Measurements from ENCODE around the gene MED12L.

Gene MED12L

DNA sequence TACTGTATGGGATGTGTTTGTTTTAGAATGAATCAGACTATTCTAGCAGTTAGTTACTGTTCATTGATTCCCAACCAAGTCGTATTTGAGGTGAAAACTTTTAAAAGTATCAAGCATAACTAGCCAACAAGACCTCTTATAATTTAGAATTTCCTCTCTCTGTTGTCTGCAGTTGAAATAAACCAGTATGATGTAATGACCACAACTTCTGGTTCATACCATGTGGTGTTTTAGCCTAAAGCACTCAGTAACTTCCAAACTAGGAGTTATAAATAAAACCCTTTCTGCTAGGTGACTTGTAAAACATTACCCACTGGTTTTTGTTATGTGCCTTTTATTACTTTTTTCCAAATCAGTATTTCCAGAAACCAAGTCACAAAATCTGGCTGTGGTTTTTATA, 318.9 kb downstream of the MED12L start:
- no peak overlapping the region for H3K27ac ChIP-seq (ENCODE audit: insufficient read depth, low read length, poor library complexity, severe bottlenecking)
- no peaks in the 10 kb centered on the region for H3K9me3 ChIP-seq (ENCODE audit: control insufficient read depth, low read length)
- peaks cover 2% of the 10 kb centered on the region for H3K27me3 ChIP-seq (replicated peaks; ENCODE audit: control insufficient read depth, insufficient read depth, low read length, poor library complexity, severe bottlenecking)
- H3K4me3 ChIP-seq (ENCODE audit: insufficient read depth, low read depth, low read length, poor library complexity, severe bottlenecking) = no peak overlapping the region
- no peak for DNase-seq
- H3K4me1 ChIP-seq (ENCODE audit: control insufficient read depth, insufficient read depth, low read length, poor library complexity, severe bottlenecking) = no peaks in the 10 kb centered on the region
- H3K36me3 ChIP-seq (ENCODE audit: control insufficient read depth, insufficient read depth, low read length) = no peaks in the 10 kb centered on the region

DNA sequence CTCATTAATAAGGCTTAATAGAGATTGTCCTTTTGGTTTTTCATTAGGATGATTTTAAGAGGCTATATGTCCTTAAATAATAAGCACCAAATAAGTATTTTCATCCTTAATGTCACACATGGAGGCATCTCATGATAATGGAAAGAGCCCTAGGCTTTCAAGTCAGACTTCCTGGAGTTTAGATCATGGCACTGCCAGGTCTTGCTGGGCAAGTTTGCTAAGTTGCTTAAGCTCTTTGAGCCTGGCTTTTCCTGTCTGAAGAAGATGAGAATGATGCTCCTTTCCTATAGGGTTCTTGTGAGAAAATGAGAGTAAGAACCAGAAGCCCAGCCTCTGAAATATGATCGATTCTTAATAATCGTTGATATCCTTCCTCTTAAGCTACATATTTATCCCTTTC, 322.5 kb downstream of the MED12L start:
- H3K27ac ChIP-seq (ENCODE audit: insufficient read depth, low read length, poor library complexity, severe bottlenecking) = no peak overlapping the region
- no peak for DNase-seq
- no peaks in the 10 kb centered on the region for H3K9me3 ChIP-seq (ENCODE audit: control insufficient read depth, low read length)
- H3K36me3 ChIP-seq (ENCODE audit: control insufficient read depth, insufficient read depth, low read length) = no peaks in the 10 kb centered on the region
- H3K4me3 ChIP-seq (ENCODE audit: insufficient read depth, low read depth, low read length, poor library complexity, severe bottlenecking) = no peak overlapping the region
- H3K27me3 ChIP-seq (replicated peaks; ENCODE audit: control insufficient read depth, insufficient read depth, low read length, poor library complexity, severe bottlenecking) = peaks cover 2% of the 10 kb centered on the region
- no peaks in the 10 kb centered on the region for H3K4me1 ChIP-seq (ENCODE audit: control insufficient read depth, insufficient read depth, low read length, poor library complexity, severe bottlenecking)

DNA sequence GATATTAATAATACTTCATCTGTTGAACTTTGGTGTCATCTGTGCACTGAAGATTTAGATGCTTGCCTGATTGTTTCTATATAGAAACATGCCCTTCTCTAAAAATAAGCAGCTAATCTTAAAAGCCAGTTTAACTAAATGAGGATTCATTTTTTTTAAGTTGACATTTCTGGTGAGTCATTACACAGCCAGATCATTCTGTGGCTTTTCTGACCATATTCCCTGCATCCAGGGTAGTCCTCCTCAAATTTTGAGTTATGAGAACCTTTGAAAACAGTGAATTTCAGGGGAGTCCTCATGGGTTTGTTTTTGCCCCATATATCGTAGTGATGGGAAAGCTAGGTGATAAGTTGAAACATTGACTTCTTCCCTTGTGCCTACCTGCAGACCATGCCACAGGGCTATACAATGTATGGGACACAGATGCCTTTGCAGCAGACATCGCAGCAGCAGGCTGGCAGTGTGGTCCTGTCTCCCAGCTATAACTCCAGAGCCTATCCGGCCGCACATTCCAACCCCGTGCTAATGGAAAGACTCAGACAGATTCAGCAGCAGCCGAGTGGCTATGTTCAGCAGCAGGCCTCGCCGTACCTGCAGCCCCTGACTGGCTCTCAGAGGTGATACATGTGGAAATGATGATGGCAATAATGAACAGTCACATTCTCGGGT, 325.6 kb downstream of the MED12L start:
- no peaks in the 10 kb centered on the region for H3K9me3 ChIP-seq (ENCODE audit: control insufficient read depth, low read length)
- H3K27me3 ChIP-seq (replicated peaks; ENCODE audit: control insufficient read depth, insufficient read depth, low read length, poor library complexity, severe bottlenecking) = no peaks in the 10 kb centered on the region
- H3K27ac ChIP-seq (ENCODE audit: insufficient read depth, low read length, poor library complexity, severe bottlenecking) = no peak overlapping the region
- H3K4me3 ChIP-seq (ENCODE audit: insufficient read depth, low read depth, low read length, poor library complexity, severe bottlenecking) = no peak overlapping the region
- no peaks in the 10 kb centered on the region for H3K4me1 ChIP-seq (ENCODE audit: control insufficient read depth, insufficient read depth, low read length, poor library complexity, severe bottlenecking)
- H3K36me3 ChIP-seq (ENCODE audit: control insufficient read depth, insufficient read depth, low read length) = no peaks in the 10 kb centered on the region
- no peak for DNase-seq

DNA sequence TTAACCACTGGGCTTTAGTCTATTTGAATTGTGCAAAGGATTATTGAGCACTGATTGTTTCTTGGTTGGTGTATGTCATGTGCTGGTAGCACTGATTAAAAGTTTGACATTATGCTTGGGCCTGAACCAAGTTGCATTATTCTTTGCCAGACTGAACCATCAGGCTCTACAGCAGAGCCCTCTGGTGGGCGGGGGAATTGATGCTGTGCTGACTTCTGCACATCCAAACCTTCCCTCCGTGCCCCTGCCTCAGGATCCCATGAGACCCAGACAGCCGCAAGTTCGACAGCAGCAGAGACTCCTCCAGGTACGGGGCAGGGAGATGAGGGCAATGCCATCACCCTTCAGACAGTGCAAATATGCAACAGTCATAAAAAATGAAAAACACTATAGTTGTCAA, 327.5 kb downstream of the MED12L start:
- Histone ChIP-seq H3K36me3 (ENCODE audit: control insufficient read depth, insufficient read depth, low read length) (no peaks in the 10 kb centered on the region), H3K9me3 (ENCODE audit: control insufficient read depth, low read length) (no peaks in the 10 kb centered on the region)
- no peak for DNase-seq

DNA sequence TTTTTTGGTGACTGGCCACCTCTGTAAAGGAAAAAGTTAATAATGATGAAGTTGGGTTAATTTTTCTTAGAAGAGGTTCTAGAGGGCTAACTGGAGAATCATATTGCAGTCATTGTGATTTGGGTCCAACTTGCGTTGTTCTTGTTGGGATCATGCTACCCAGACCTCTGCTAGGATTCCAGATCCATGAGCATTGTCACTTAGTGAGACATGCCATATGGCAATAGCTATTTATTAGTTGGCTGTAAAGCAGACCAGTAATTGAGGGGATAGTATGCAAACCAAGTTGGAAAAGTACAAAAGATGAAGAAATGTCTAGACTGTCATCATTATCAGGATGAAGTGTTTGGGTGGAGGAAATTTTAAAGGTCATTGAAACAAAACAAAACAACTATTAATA, 329.8 kb downstream of the MED12L start:
- Histone ChIP-seq H3K36me3 (ENCODE audit: control insufficient read depth, insufficient read depth, low read length) (no peaks in the 10 kb centered on the region), H3K27ac (ENCODE audit: insufficient read depth, low read length, poor library complexity, severe bottlenecking) (no peak overlapping the region), H3K4me1 (ENCODE audit: control insufficient read depth, insufficient read depth, low read length, poor library complexity, severe bottlenecking) (no peaks in the 10 kb centered on the region), H3K27me3 (replicated peaks; ENCODE audit: control insufficient read depth, insufficient read depth, low read length, poor library complexity, severe bottlenecking) (no peaks in the 10 kb centered on the region), H3K4me3 (ENCODE audit: insufficient read depth, low read depth, low read length, poor library complexity, severe bottlenecking) (no peak overlapping the region), H3K9me3 (ENCODE audit: control insufficient read depth, low read length) (no peaks in the 10 kb centered on the region)
- no peak for DNase-seq

More for the DNA sequence above, 327.5 kb downstream of the MED12L start:
- Histone ChIP-seq H3K4me3 (ENCODE audit: insufficient read depth, low read depth, low read length, poor library complexity, severe bottlenecking) (no peak overlapping the region), H3K27me3 (replicated peaks; ENCODE audit: control insufficient read depth, insufficient read depth, low read length, poor library complexity, severe bottlenecking) (no peaks in the 10 kb centered on the region), H3K27ac (ENCODE audit: insufficient read depth, low read length, poor library complexity, severe bottlenecking) (no peak overlapping the region), H3K4me1 (ENCODE audit: control insufficient read depth, insufficient read depth, low read length, poor library complexity, severe bottlenecking) (no peaks in the 10 kb centered on the region)

DNA sequence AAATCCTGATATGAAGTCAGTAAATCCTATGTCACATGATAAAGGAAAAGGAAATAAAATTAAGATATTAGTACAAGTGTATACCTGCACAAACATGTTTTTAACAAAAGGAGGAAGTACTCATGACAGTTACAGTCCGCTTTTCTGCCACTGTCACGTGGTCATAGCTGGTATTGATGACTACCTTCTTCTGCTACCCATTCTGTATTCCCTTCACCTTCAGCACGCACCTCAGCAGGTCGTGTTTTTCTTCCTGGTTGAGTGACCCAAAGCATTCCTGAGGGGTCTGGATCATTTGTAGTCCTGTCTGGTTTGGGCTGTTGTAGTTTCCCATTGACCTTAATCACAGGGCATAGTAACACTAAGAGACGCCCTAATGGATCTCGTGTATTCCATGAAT, 334.3 kb downstream of the MED12L start:
- no peaks in the 10 kb centered on the region for H3K27me3 ChIP-seq (replicated peaks; ENCODE audit: control insufficient read depth, insufficient read depth, low read length, poor library complexity, severe bottlenecking)
- H3K36me3 ChIP-seq (ENCODE audit: control insufficient read depth, insufficient read depth, low read length) = no peaks in the 10 kb centered on the region
- no peaks in the 10 kb centered on the region for H3K9me3 ChIP-seq (ENCODE audit: control insufficient read depth, low read length)
- DNase-seq = no peak
- H3K4me1 ChIP-seq (ENCODE audit: control insufficient read depth, insufficient read depth, low read length, poor library complexity, severe bottlenecking) = no peaks in the 10 kb centered on the region
- no peak overlapping the region for H3K4me3 ChIP-seq (ENCODE audit: insufficient read depth, low read depth, low read length, poor library complexity, severe bottlenecking)
- no peak overlapping the region for H3K27ac ChIP-seq (ENCODE audit: insufficient read depth, low read length, poor library complexity, severe bottlenecking)

DNA sequence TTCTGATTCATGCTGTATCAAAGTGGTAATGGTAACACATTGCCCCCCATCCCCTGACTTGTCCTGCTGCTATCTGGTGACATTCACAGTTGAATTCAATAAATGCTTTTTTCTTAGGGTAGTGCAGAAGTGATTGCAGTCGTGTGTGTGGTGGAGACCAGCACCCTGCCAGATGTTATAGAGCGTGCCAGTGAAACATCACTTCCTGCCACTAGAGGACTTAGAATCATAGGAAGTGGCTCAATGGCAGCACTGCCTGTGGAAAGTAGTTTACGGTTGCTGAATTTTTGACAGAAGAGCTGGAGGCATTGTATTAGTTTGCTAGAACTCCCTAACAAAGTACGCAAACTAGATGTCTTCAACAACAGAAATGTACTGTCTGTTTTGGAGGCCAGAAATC, 336.5 kb downstream of the MED12L start:
- Histone ChIP-seq H3K27ac (ENCODE audit: insufficient read depth, low read length, poor library complexity, severe bottlenecking) (no peak overlapping the region), H3K36me3 (ENCODE audit: control insufficient read depth, insufficient read depth, low read length) (no peaks in the 10 kb centered on the region)
- DNase-seq = no peak

DNA sequence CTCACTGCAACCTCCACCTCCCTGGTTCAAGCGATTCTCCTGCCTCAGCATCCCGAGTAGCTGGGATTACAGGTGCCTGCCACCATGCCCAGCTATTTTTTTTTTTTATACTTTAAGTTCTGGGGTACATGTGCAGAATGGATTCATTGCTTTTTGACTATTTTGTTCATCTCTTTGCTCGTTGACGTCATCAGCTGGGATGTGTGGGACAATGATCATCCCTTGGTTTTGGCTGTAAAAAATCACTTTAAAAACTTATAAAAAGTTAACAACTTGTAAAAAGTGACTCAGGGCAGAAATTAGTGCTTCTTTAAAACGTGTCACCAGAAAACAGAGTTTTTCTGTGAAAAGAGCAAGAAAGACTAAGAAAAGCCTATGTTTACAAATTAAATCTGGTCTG, 337.6 kb downstream of the MED12L start:
- no peaks in the 10 kb centered on the region for H3K36me3 ChIP-seq (ENCODE audit: control insufficient read depth, insufficient read depth, low read length)
- no peaks in the 10 kb centered on the region for H3K9me3 ChIP-seq (ENCODE audit: control insufficient read depth, low read length)
- no peaks in the 10 kb centered on the region for H3K27me3 ChIP-seq (replicated peaks; ENCODE audit: control insufficient read depth, insufficient read depth, low read length, poor library complexity, severe bottlenecking)
- no peaks in the 10 kb centered on the region for H3K4me1 ChIP-seq (ENCODE audit: control insufficient read depth, insufficient read depth, low read length, poor library complexity, severe bottlenecking)
- no peak overlapping the region for H3K4me3 ChIP-seq (ENCODE audit: insufficient read depth, low read depth, low read length, poor library complexity, severe bottlenecking)
- no peak overlapping the region for H3K27ac ChIP-seq (ENCODE audit: insufficient read depth, low read length, poor library complexity, severe bottlenecking)
- no peak for DNase-seq

More for the DNA sequence above, 336.5 kb downstream of the MED12L start:
- H3K9me3 ChIP-seq (ENCODE audit: control insufficient read depth, low read length) = no peaks in the 10 kb centered on the region
- H3K4me3 ChIP-seq (ENCODE audit: insufficient read depth, low read depth, low read length, poor library complexity, severe bottlenecking) = no peak overlapping the region
- no peaks in the 10 kb centered on the region for H3K27me3 ChIP-seq (replicated peaks; ENCODE audit: control insufficient read depth, insufficient read depth, low read length, poor library complexity, severe bottlenecking)
- H3K4me1 ChIP-seq (ENCODE audit: control insufficient read depth, insufficient read depth, low read length, poor library complexity, severe bottlenecking) = no peaks in the 10 kb centered on the region

DNA sequence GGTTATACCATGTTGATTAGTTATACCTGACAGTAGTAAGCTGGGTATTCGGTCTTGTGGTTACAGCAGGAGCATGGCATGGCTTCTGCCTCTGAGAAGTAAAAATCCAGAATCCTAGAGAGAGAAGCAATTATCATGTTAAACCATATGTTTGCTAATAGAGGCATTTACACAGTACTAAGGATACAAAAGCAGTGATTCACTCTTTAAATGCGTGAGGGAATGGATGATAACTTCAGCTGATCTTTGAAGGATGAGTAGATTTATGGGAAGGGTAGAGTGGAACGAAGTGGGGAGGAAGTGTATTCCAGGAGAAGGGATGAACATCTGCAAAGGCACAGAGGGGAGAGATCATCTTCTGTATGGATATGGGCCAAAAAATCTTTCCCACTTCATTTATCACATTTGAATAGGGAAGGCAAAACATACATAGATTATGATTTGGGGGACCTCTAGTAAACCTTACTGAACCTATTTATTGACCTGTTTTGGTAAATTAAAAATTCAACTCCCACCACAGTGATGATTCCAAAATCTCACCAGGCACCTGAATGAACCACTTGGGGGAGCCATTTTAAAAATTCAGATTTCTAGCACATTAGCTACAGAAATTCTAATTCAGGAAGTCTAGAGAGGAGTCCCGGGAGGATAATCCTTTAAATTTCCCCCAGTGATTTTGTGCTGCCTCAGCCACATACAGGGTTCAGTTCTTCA, 340.3 kb downstream of the MED12L start:
- Histone ChIP-seq H3K4me1 (ENCODE audit: control insufficient read depth, insufficient read depth, low read length, poor library complexity, severe bottlenecking) (no peaks in the 10 kb centered on the region), H3K36me3 (ENCODE audit: control insufficient read depth, insufficient read depth, low read length) (no peaks in the 10 kb centered on the region), H3K4me3 (ENCODE audit: insufficient read depth, low read depth, low read length, poor library complexity, severe bottlenecking) (no peak overlapping the region), H3K9me3 (ENCODE audit: control insufficient read depth, low read length) (no peaks in the 10 kb centered on the region), H3K27me3 (replicated peaks; ENCODE audit: control insufficient read depth, insufficient read depth, low read length, poor library complexity, severe bottlenecking) (no peaks in the 10 kb centered on the region), H3K27ac (ENCODE audit: insufficient read depth, low read length, poor library complexity, severe bottlenecking) (no peak overlapping the region)
- DNase-seq = no peak

DNA sequence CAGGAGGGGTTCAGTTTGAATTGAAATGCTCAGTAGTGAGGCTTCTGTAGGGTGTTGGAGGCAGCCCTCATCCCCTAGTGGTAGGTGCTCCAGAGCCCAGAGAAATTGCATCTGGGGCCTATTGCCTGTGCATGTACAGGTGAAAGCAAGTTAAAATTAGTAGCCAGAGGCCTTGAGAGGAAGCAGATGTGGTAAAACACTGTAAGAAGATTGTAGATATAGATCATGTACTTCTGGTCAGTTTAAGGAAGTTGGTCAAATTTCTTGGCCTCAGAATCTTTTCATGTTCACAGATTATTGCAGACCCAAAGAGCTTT, 340.8 kb downstream of the MED12L start:
- no peak for DNase-seq
- Histone ChIP-seq H3K4me3 (ENCODE audit: insufficient read depth, low read depth, low read length, poor library complexity, severe bottlenecking) (no peak overlapping the region), H3K9me3 (ENCODE audit: control insufficient read depth, low read length) (no peaks in the 10 kb centered on the region), H3K27ac (ENCODE audit: insufficient read depth, low read length, poor library complexity, severe bottlenecking) (no peak overlapping the region), H3K4me1 (ENCODE audit: control insufficient read depth, insufficient read depth, low read length, poor library complexity, severe bottlenecking) (no peaks in the 10 kb centered on the region), H3K36me3 (ENCODE audit: control insufficient read depth, insufficient read depth, low read length) (no peaks in the 10 kb centered on the region), H3K27me3 (replicated peaks; ENCODE audit: control insufficient read depth, insufficient read depth, low read length, poor library complexity, severe bottlenecking) (no peaks in the 10 kb centered on the region)
